SH-SY5Y (cell line): ENCODE data around the gene CFAP161.

Experiments
- GATA2 ChIP-seq: IDR thresholded peaks from 2 replicates; pipeline ENCODE4 v1.6.1; 2011; ENCODE audit warnings: mild to moderate bottlenecking, low read depth, low read length
- GATA3 ChIP-seq: IDR thresholded peaks from 2 replicates; pipeline ENCODE4 v1.6.1; 2011; ENCODE audit warnings: low read depth, mild to moderate bottlenecking, low read length, moderate library complexity

- TF ChIP-seq GATA2 (no peak), GATA3 (no peak)
These were observed 48.9 kb upstream of the CFAP161 start for GRCh38 chr15:81085213-81085612.
